Body of pancreas (tissue), 4 donors: ENCODE data around the gene NUP153.

Experiments
- CTCF ChIP-seq, 7 experiments: fragments of 450-650 bp in 4 of 7; fragments of 200-600 bp in 3 of 7; sonication (generic) in 3 of 7; IDR thresholded peaks; one replicate each; pipeline ENCODE4 v1.5.1; 2016 to 2019; ENCODE audit warnings: antibody characterized with exemption in 7 of 7
- POLR2A ChIP-seq, 3 donors: fragments of 450-650 bp; IDR thresholded peaks; one replicate each; pipeline ENCODE4 v1.6.1; 2016; ENCODE audit warnings: antibody characterized with exemption in 3 of 3, mild to moderate bottlenecking in 2 of 3

GRCh38 chr6:17585766-17586490 lies 120.8 kb downstream of the NUP153 start:
- TF ChIP-seq CTCF (IDR thresholded peaks at IDR 0.05) = peak in 5 of 7 experiments; percentile 12 to 35 (median 28)
- TF ChIP-seq POLR2A (IDR thresholded peaks at IDR 0.05) = no peak
